ENCODE data around the gene SMOC2. TPM values are rescaled to one million over a fixed set of nuclear protein-coding genes. Genes with fewer than 3 reads are reported as not detected.
"Not testable (repeated sequence)": the region's sequence is repeated elsewhere in the genome, so short reads cannot be mapped to it uniquely, and the experiment has no call there.

Gene SMOC2
- polyA plus RNA-seq, 2 of the 4 experiments (the other 2 are of a cell fraction), result not detected

DNA sequence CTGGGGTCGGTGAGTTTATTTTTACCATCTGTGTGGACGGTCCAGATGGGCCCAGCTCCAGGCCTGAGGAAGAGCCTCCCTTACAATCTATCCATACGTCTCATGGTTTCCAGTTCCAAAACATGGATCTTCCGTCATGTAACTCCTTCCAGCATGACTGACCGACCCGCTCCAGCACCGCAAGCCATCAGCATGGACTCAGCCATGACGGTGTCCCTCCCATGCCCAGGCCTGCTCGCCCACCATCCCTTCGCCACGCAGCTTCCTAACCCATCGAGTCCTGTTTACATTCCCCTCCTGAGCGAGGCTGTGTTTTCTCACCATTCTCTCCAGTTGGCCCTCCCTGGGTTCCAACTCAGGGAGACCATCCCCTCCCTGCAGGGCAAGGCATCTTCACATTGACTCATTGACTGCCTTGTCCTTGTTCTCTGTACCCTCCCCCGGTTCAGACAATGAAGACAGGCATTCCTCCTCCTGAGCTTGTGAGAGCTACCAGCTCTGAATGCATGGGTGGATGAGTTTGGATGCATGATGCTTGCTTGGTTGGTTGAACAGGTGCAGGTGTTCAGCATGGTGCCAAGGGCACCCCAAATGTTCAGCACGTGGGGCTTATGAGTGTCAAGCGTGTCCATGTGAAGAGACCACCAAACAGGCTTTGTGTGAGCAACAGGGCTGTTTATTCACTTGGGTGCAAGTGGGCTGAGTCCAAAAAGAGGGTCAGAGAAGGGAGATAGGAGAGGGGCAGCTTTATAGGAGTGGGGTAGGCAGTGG lies 235.8 kb downstream of the SMOC2 start:
- ChIA-PET POLR2A (no interaction called here), CTCF (interaction anchor here (0.6 to 1.5 kb wide), 2 partner anchors 10 to 1236 kb away, joined by 4 to 5 read pairs; no protein-coding TSS in a partner anchor)
- H3K4me3 ChIP-seq, result no peak overlapping the region
- no peaks in the 10 kb centered on the region for H3K9me3 ChIP-seq
- TF ChIP-seq, protein P1, sequence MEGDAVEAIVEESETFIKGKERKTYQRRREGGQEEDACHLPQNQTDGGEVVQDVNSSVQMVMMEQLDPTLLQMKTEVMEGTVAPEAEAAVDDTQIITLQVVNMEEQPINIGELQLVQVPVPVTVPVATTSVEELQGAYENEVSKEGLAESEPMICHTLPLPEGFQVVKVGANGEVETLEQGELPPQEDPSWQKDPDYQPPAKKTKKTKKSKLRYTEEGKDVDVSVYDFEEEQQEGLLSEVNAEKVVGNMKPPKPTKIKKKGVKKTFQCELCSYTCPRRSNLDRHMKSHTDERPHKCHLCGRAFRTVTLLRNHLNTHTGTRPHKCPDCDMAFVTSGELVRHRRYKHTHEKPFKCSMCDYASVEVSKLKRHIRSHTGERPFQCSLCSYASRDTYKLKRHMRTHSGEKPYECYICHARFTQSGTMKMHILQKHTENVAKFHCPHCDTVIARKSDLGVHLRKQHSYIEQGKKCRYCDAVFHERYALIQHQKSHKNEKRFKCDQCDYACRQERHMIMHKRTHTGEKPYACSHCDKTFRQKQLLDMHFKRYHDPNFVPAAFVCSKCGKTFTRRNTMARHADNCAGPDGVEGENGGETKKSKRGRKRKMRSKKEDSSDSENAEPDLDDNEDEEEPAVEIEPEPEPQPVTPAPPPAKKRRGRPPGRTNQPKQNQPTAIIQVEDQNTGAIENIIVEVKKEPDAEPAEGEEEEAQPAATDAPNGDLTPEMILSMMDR (IDR thresholded peaks at IDR 0.05), result no peak
- no peak for TF ChIP-seq MAZ (IDR thresholded peaks at IDR 0.05; ENCODE audit: borderline replicate concordance, low read depth, low read length)
- no peak for TF ChIP-seq ZSCAN20 (CRISPR knock-in tag; IDR thresholded peaks at IDR 0.05)
- H3K4me2 ChIP-seq, result no peak overlapping the region
- DNase-seq (ENCODE audit: low read depth in 1 of 2, low spot score in 1 of 2) (no peak), FAIRE-seq (no peak), ATAC-seq (no peak)
- H3K27ac ChIP-seq, result no peak overlapping the region
- no peaks in the 10 kb centered on the region for H3K4me1 ChIP-seq
- WGBS (ENCODE audit: missing lambda C conversion rate), result 40% methylated on average over 15 of the region's 16 CpGs

DNA sequence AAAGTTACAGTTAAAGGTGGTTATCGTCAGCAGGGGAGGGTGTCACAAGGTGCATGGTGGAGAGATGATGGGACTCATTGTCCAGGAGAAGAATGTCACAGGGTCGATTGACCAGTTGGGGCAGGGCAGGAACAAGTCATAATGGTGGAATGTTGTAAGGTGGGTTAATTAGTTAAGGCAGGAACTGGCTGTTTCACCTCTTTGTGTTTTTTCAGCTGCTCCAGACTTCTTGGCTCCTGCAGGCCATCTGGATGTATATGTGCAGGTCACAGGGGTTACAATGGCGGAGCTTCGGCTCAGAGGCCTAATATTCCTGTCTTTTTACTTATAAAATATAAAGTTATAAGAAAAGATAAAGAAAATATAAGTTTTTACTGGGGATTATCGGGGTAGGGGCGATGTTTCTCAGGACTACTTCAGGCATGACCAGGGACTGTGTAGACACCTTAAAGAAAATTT lies 236.4 kb downstream of the SMOC2 start:
- H3K27ac ChIP-seq; H3K4me2 ChIP-seq; H3K4me1 ChIP-seq; H3K4me3 ChIP-seq; ATAC-seq; DNase-seq (ENCODE audit: low read depth in 1 of 2, low spot score in 1 of 2); H3K9me3 ChIP-seq; FAIRE-seq; POLR2A ChIA-PET: not testable (repeated sequence)
- CTCF ChIA-PET, result interaction anchor here (1.5 kb wide), 1 partner anchor 11 kb away, joined by 5 read pairs; no protein-coding TSS in a partner anchor
- WGBS (ENCODE audit: missing lambda C conversion rate), result 27% methylated on average over 6 of the region's 6 CpGs

DNA sequence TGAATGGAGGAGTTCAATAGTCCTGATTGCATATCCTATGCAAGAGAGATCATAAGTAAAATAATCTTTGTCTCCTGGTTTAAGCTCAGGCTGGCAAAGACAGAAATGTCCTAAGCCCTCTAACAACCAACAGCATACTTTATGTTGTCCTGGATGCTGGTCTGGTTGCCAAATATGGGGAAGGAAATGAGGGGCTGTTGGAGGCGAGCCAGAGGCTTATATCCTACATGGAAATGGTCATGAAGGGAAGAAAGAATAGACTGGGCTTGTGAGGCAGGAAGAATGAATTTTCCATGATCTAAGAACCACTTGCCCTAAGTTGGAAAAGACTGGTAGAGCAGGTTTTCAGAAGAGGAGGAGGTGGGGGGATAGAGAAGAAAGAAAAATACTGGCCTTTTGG lies 237.1 kb downstream of the SMOC2 start:
- Histone ChIP-seq H3K4me2 (no peak overlapping the region), H3K9me3 (no peaks in the 10 kb centered on the region), H3K4me3 (no peak overlapping the region), H3K4me1 (no peaks in the 10 kb centered on the region), H3K27ac (no peak overlapping the region)
- FAIRE-seq (no peak), ATAC-seq (no peak), DNase-seq (ENCODE audit: low read depth in 1 of 2, low spot score in 1 of 2) (no peak)
- WGBS (ENCODE audit: missing lambda C conversion rate), result 0% methylated on average over 1 of the region's 1 CpG
- POLR2A ChIA-PET, result no interaction called here
- CTCF ChIA-PET, result no interaction called here
- no peak for TF ChIP-seq SREBF2 (IDR thresholded peaks at IDR 0.05)
- no peak for TF ChIP-seq JUN (IDR thresholded peaks at IDR 0.05)
- no peak for TF ChIP-seq ZC3H11A (IDR thresholded peaks at IDR 0.05)
- no peak for TF ChIP-seq ESRRA (IDR thresholded peaks at IDR 0.05; ENCODE audit: borderline replicate concordance, low read length)
- no peak for TF ChIP-seq POLR2AphosphoS2 (conservative IDR thresholded peaks at IDR 0.05; ENCODE audit: low read length)
- no peak for TF ChIP-seq FOXS1 (CRISPR knock-in tag; IDR thresholded peaks at IDR 0.05)
- TF ChIP-seq, protein P2, sequence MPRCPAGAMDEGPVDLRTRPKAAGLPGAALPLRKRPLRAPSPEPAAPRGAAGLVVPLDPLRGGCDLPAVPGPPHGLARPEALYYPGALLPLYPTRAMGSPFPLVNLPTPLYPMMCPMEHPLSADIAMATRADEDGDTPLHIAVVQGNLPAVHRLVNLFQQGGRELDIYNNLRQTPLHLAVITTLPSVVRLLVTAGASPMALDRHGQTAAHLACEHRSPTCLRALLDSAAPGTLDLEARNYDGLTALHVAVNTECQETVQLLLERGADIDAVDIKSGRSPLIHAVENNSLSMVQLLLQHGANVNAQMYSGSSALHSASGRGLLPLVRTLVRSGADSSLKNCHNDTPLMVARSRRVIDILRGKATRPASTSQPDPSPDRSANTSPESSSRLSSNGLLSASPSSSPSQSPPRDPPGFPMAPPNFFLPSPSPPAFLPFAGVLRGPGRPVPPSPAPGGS (IDR thresholded peaks at IDR 0.05), result no peak
- no peak for TF ChIP-seq CBX8 (IDR thresholded peaks at IDR 0.05)
- TF ChIP-seq, protein P3, sequence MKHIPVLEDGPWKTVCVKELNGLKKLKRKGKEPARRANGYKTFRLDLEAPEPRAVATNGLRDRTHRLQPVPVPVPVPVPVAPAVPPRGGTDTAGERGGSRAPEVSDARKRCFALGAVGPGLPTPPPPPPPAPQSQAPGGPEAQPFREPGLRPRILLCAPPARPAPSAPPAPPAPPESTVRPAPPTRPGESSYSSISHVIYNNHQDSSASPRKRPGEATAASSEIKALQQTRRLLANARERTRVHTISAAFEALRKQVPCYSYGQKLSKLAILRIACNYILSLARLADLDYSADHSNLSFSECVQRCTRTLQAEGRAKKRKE (CRISPR knock-in tag; IDR thresholded peaks at IDR 0.05; ENCODE audit: low read depth), result no peak
- no peak for TF ChIP-seq EHMT2 (IDR thresholded peaks at IDR 0.05; ENCODE audit: low read depth)
- TF ChIP-seq MAZ (IDR thresholded peaks at IDR 0.05; ENCODE audit: borderline replicate concordance, low read depth, low read length), result no peak
- no peak for TF ChIP-seq KDM1A (IDR thresholded peaks at IDR 0.05; ENCODE audit: low read depth)
- TF ChIP-seq, protein P4, sequence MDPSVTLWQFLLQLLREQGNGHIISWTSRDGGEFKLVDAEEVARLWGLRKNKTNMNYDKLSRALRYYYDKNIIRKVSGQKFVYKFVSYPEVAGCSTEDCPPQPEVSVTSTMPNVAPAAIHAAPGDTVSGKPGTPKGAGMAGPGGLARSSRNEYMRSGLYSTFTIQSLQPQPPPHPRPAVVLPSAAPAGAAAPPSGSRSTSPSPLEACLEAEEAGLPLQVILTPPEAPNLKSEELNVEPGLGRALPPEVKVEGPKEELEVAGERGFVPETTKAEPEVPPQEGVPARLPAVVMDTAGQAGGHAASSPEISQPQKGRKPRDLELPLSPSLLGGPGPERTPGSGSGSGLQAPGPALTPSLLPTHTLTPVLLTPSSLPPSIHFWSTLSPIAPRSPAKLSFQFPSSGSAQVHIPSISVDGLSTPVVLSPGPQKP (IDR thresholded peaks at IDR 0.05; ENCODE audit: low read depth, low read length), result no peak

Data from A549 (cell line).